Erythroblast (primary cell): Measurements from ENCODE around the gene TGIF1.

Experiments used
- DNase-seq, 2 experiments: peaks; one replicate each; lab custom pipeline; 2025; lab: John Stamatoyannopoulos, UW
- GATA1 ChIP-seq: IDR thresholded peaks from 2 replicates; pipeline ENCODE4 v1.6.1; 2011; ENCODE audit warnings: low read depth, mild to moderate bottlenecking, control low read depth, low read length, moderate library complexity
- POLR2A ChIP-seq: IDR thresholded peaks from 2 replicates; pipeline ENCODE4 v1.6.1; 2011; ENCODE audit warnings: mild to moderate bottlenecking, low read length

The TGIF1 gene

DNA sequence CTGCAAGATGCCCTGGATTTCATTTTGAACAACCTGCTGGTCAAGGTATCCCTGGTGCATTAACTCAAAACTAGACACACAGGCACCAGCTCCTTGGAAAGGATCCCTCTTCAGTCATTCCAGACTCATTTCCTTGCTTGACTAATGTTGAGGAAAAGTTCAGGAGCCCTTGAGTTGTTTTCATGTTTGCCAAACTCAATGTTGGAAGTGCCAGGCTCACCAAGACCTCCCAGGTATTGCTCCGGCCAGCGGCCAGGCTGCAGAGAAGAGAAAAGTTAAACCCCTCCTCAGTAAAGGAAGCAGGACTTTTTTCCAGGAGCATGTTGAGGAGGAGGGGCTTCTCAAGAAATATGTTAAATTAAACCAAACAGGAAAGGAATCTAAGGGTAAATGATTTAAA is 42.7 kb downstream of the TGIF1 start:
- TF ChIP-seq POLR2A (no peak), GATA1 (no peak)

GRCh38 chr18:3493501-3494244 is 43.7 kb downstream of the TGIF1 start:
- TF ChIP-seq GATA1 (no peak), POLR2A (no peak)
- DNase-seq: no peak

More for the DNA sequence above, 42.7 kb downstream of the TGIF1 start:
- DNase-seq: no peak

GRCh38 chr18:3494245-3494526 is 44.2 kb downstream of the TGIF1 start:
- DNase-seq: no peak
- TF ChIP-seq GATA1 (no peak), POLR2A (no peak)

- no peak for DNase-seq
- TF ChIP-seq GATA1 (no peak), POLR2A (no peak)
Measured at GRCh38 chr18:3494569-3494968, 44.6 kb downstream of the TGIF1 start.

DNA sequence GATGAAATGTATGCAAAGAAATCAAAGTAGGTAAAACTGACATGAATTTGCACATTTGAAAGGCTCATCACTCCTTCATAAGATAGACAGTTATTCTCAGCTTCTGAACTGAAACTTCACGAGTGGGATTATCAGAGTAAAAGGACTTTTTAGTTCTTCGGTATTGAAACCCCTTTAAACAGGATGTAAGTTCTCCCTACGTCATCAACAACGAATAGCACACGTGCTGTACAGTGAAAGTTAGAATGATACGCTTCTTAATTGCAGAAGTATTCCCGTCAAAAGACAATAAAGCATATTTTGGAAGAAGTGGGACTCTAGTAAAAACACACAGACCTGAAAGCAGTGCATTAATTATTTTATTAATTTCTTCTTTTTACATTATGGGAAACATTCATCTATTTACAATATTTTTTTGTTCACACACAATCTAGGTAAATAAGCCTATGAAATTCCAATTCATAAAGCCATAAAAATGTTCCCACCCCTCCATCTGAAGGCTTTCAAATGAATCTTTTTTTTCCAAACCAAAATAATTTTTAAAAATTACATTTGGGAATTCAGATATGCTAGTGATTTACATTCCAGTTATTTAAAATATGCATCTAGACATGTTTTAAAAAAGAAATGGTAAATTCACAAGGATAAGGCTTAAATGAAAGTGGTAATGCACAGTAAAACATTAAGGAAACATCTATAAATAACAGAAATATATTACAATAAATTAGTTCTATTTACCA is 45.9 kb downstream of the TGIF1 start:
- no peak for DNase-seq
- TF ChIP-seq GATA1 (no peak), POLR2A (no peak)

- no peak for TF ChIP-seq POLR2A
- TF ChIP-seq GATA1: no peak
- peak; percentile 55 to 68 for DNase-seq
Measured at GRCh38 chr18:3498698-3499471, 48.9 kb downstream of the TGIF1 start.

GRCh38 chr18:3499501-3499900 is 49.5 kb downstream of the TGIF1 start:
- TF ChIP-seq GATA1 (no peak), POLR2A (no peak)
- no peak for DNase-seq

DNA sequence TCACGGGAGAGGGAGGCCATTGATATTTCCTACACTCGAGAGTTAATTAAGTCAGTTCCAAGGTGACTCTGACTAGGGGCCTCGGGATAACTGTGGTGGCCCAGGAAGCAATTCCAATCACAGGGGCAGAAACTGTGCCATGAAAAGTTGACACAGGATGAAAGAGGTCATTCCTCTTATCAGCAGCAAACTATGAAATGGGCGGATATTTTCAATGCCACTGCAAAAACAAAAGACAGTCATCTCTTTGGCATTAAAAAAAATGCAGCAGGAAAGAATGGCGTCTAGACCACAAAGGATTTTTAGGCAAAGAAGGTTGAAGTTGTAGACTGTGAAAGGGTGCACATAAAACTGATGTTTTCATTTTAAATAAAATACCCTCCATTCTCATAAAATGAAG is 50.0 kb downstream of the TGIF1 start:
- TF ChIP-seq GATA1 (no peak), POLR2A (no peak)
- no peak for DNase-seq

- DNase-seq: no peak
- no peak for TF ChIP-seq GATA1
- TF ChIP-seq POLR2A: no peak
Measured at GRCh38 chr18:3502650-3503049, 52.7 kb downstream of the TGIF1 start.

GRCh38 chr18:3504637-3505036 is 54.7 kb downstream of the TGIF1 start:
- TF ChIP-seq GATA1 (no peak), POLR2A (no peak)
- no peak for DNase-seq

DNA sequence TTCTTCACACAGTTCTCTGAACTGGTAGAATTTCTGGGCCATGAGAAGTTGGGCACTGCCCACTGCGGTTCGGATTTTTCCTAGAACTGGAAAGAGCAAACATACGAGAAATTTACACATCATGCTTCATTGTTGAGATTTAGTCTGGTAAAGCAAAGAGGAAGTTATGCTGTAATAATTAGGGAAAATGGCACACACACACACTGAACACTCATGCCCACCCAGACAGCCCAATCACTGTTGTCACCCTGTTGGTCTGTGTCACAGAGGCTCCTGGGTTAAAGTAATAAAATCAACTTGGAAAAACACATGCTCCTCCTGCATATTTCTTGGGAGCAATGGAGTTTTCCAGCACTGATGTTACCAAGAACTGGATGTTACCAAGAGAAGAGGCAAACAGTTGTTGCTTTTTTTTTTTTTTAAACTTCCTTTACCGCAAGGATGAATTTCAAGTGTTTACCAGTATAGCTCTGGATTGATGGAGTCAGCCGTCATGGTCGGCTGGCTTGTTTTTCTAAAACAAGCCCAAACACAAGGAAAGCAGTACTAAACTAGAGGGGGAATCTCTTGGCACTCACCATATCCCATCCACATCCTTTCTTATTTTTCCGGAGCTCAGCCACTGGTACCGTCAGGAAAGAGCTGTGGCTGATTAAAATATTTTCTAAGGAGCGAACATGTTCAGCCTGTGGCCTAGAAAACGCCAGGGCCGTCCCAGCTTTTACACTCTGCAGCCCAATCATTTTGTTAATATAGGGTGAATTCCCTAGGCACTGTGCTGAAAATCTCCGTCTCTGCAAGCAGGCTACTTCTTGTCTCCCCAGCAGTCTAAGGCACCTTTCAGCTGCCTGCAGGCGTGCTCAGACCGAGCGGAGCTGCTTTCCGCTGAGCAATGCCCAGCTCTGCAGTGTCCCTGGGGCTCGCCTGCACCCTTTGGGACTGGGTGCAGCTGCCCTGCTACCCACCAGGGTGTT is 58.9 kb downstream of the TGIF1 start:
- TF ChIP-seq POLR2A: no peak
- no peak for TF ChIP-seq GATA1
- DNase-seq: no peak
